Measurements from ENCODE around the gene ADGRG4.

- TF ChIP-seq POLR2A (IDR thresholded peaks at IDR 0.05), result no peak
- TF ChIP-seq CTCF (IDR thresholded peaks at IDR 0.05), result no peak
Observed at GRCh38 chrX:136321532-136321931, 20.8 kb downstream of the ADGRG4 start.

All from prostate gland (tissue), 2 donors.